HUDEP-2 (cell line): ENCODE data around the gene FAM13A.
A peak's percentile ranks its signal among the peaks of the same experiment; 100 is the strongest.

Source experiments
- DNase-seq, 76 experiments: peaks; one replicate each; lab custom pipeline; 2025; ENCODE audit not compliant: unreplicated experiment in 76 of 76; lab: John Stamatoyannopoulos, UW

Gene FAM13A

DNA sequence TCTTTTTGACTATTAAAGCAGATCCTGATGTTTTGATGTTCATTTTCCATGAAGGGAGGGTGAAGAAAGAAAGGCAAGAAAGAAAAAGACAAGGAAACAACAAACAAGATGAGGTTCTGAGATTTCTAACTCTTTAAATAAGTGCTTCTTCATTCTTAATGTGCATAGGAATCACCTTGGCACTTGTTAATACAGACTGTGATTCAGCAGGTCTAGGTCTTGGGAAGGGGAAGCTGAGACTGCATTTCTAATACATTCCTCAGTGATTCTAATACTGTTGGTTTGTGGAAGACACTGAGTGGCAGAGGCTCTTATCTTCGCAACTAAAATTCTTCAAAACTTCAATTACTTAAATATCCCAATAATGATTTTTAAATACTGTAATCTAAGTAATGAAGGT lies 264.2 kb downstream of the FAM13A start:
- DNase-seq: no peak

DNA sequence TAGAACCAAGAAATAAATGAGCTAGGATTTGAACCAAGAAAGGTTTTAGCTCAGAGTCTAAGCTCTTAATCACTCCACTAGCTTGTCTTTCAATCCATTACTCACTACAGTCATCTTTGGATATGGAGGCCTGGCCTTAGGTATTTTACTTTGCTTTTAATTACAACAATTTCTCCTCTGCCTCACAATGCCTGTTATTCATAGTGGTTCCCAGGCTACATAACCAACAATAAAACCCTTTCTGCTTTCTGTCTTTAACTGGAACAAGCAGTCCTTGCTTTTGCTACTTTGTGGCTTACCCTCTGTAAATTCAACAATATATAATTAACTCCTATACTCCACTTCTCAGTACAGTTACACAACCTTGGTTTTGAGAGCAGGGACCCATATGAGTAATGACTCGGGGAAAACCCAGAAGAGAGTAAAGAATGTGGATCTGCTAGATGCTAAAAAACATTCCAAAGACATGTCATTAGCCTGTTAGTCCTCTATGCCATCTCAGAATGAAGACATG lies 264.7 kb downstream of the FAM13A start:
- no peak for DNase-seq

DNA sequence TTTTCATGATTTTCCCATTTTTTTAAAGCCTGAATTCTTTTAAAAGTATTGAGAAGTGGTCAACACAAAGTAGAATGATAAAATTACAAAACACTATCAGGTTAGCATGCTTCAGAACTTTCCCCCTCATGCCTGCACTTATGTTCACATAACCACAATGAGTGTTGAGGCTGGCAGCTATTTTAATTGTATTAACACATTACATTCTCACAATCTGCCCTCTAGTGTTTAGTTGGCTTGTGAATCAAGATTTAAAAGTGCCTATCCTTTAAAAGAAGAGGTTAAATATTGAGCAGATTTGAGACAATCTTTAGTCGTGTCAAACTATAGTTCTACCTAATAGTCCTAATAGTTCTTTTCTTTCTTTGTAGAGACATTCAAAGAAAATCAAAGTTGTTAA lies 265.7 kb downstream of the FAM13A start:
- peak in 5 of 76 experiments; percentile 3 to 16 (median 9) for DNase-seq

DNA sequence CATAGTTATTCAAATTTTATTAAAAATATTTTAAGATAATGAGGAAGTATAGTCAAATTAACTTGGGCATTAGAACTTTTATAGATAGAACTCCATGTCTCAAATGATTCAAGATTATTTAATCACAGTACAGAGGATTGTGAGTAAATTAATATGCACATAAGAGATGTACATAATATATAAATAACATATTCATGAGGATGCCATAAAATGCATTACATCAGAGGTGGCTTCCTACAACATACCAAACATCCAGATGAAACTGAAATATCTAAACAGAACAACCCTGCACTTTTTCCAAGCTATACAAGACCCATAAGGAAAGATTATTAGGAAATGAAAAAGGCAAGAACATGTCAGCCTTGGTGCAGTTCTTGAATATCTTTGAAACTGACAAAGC lies 268.1 kb downstream of the FAM13A start:
- no peak for DNase-seq

DNA sequence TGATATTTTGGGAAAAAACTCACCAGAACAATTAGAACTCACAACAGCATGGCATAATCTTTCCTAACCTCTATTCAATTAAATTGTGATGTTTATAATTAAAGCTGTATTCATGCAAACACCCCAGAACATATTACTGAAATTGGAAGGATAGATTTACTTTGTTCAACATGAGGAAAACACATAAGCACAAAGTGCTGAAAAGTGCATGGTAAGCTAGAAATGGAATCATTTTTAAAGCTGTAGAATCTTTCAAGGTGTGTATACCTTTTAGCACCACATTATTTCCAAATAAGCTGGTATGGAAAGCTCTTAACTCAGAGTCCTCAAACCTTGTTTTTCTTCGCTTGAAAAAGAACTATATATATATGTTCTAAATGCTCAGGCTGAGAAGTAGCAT lies 268.6 kb downstream of the FAM13A start:
- DNase-seq: no peak

GRCh38 chr4:88786011-88786410 lies 271.0 kb downstream of the FAM13A start:
- DNase-seq: no peak

DNA sequence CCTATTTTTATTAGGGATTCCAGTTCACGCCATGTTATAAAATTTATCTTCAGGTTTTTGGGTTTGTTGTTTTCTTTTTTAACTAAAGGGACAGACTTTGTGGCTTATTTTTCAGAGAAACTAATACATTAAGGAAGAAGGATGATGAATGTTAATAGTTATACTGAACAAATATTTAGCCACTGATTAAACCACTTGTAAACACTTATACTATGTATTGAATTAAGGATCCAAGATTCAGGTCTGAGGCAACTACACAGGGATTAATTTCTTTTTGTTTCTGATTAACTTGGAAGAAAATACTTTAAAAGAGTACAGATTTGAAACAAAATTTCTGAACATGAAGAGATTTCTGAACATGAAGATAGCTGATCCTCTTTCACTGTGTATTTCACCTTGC lies 276.6 kb downstream of the FAM13A start:
- no peak for DNase-seq

DNA sequence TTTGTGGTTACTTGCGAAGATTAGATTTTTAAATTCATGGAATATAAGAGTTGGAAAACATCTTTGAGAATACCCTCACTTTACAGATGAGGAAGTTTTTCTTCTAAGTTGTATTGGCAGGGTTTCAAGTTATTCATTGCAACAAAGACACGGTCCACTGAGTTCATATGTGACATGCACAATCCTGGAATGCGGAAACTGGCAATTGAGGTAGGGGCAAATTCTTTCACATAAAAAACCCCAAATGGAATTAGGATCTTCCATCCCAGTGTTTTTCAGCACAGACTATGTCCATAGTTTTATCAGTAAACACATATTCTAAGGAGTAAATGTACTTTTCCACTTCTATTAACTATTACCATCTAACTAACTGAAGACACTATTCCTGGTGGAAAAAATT lies 277.6 kb downstream of the FAM13A start:
- DNase-seq: no peak

GRCh38 chr4:88775529-88775928 lies 281.5 kb downstream of the FAM13A start:
- no peak for DNase-seq

GRCh38 chr4:88775026-88775425 lies 282.0 kb downstream of the FAM13A start:
- no peak for DNase-seq

- no peak for DNase-seq
Observed at GRCh38 chr4:88771883-88772450, 285.0 kb downstream of the FAM13A start.

DNA sequence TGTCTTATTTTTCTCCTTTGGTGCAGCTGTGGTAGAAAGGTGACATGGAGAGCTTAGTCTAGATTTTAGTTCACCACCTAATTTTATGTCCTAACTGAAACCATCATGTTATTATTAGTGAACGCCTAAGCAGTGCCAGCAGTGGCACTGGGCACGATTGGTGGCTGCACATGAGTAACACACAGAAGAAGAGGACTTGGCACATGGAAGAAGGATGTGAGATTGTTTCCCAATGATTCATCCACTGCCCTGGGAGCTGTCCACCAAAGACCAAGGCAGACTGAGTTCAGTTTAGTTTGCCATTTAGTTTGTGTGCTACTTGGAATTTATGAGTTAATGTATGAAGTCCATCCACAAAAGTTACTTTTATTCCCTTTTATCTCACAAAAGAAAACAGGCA lies 291.3 kb downstream of the FAM13A start:
- no peak for DNase-seq

- DNase-seq: no peak
Observed at GRCh38 chr4:88763075-88763474, 293.9 kb downstream of the FAM13A start.

- no peak for DNase-seq
Observed at GRCh38 chr4:88761861-88762523, 295.0 kb downstream of the FAM13A start.

- no peak for DNase-seq
Observed at GRCh38 chr4:88761342-88761741, 295.6 kb downstream of the FAM13A start.

DNA sequence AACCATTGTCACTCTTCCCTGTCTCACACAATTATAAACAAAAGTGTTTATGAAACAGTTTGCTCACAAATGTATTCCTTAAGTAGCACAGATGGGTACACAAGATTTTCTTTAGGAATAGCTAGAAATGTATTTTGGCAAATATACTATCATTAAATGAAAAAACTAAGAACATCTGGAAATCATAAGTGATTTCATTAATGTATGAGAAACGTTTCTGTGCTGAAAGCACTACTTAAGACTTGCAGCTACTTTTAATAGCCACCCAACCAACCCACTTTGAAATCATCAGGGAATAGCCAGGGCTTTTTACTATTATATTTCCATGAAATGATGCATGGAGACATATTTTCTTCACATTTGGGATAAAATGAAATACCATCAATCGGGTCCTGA lies 297.1 kb downstream of the FAM13A start:
- no peak for DNase-seq

- DNase-seq: no peak
Observed at GRCh38 chr4:88759039-88759894, 297.7 kb downstream of the FAM13A start.

GRCh38 chr4:88758264-88758663 lies 298.7 kb downstream of the FAM13A start:
- no peak for DNase-seq

DNA sequence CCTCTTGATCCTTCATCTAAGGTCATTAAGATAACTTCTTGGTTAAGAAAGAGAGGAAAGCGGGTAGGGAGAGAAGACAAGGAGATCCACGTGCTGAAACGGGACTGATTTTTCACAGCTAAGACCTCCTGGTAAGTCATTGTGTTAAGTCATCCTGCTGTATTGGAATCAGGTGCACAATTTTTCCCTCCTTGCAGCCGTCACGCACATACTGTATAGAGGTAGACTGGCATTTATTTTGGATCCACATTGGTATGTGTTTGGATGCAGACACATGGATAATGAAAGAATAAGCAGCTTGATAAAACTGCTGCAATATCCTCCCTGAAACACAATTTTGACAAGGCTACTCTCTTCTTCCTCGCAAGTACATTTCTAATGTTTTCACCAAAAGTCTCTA lies 299.2 kb downstream of the FAM13A start:
- no peak for DNase-seq

DNA sequence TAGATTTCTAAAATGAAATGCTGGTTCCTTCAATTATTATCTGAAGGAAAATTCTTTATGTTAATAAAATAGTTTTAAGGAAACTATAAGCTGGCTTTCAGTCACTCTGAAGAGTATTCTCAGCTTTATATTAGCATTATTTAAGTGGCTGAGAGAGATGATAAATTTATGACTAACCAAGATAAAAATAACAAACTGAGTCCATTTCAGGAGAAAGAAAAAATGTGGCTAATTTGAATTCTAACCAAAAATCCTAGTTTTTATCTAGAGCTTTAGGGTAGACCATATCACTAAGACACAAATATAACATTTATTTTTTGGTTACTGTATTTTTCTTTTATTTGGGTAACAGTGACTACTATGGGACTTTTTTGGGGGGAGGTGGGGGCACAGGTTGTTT lies 299.9 kb downstream of the FAM13A start:
- DNase-seq: no peak

DNA sequence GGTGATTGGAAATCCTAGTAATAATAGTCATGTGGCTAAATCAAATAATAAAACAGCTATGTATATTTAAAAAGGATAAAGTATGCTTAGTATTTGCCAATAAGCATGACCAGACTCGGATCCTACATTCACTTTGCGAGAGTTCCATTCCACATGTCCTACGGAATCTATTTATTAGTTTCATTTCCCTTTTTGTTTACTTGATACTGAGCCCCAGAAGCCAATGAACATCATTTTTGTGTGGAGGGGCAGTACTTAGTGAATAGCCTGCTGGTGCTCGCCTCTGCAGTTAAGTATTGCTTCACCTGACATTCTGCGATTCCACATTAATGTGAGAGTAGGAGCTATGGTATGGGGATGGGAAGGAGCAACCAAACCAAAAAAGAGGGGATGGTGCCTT lies 300.8 kb downstream of the FAM13A start:
- DNase-seq: no peak

GRCh38 chr4:88755454-88755853 lies 301.5 kb downstream of the FAM13A start:
- no peak for DNase-seq
